HG02623 (cell line): ENCODE results near the gene SEMA3C.

Experiments used
- ATAC-seq: cut with Tn5 transposase; IDR thresholded peaks from one replicate; pipeline ENCODE4 v1.9.1; 2021; ENCODE audit warnings: moderate library complexity; ENCODE audit not compliant: unreplicated experiment

The SEMA3C gene

GRCh38 chr7:80858141-80858903 is 60.5 kb downstream of the SEMA3C start:
- no peak for ATAC-seq

- no peak for ATAC-seq
Observed at GRCh38 chr7:80856769-80857168, 62.1 kb downstream of the SEMA3C start.

DNA sequence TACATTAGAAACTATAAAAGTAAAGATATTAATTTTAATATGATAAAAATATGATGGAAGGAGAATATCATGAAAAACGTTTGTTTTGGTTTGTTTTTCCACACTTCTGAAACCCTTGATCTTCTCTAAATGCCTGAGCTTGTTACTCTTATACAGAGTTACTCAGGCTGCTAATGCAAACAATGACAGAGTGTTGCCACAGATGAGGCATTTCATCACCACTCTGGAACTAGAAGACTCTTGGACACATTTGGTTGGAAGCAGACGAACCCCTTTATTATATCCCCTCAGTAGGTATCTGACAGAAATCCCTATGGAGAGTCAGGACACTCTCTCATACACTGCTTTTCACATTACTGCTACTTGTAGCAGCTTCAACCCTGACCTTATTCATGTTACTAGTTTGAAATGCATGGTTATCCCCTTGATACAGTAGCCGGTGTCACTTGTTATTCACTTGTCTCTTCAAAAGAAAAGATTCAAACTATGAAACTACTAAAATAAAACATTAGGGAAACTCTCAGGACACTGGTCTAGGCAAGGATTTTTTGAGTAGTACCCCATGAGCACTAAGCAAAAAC is 66.9 kb downstream of the SEMA3C start:
- ATAC-seq = no peak

GRCh38 chr7:80848841-80849240 is 70.0 kb downstream of the SEMA3C start:
- ATAC-seq = no peak

DNA sequence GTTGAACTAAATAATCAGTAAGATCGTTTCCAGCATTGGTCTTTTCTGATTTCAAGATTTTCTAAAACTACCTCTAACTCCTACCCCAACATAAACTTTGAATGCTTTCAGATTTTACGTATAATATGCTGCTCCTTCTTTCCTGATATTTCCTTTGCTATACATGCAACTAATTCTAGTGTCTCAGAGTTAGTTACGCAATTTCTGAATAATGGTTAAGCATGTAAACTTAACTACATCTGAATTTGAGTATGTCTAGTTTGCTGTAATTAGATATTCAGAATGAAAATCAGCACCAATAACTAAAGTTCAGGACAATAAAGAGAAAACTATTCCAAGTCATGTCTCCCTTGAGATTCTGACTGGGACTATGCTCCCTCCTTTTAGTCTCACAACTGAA is 71.0 kb downstream of the SEMA3C start:
- no peak for ATAC-seq

- no peak for ATAC-seq
Observed at GRCh38 chr7:80847027-80847426, 71.8 kb downstream of the SEMA3C start.

DNA sequence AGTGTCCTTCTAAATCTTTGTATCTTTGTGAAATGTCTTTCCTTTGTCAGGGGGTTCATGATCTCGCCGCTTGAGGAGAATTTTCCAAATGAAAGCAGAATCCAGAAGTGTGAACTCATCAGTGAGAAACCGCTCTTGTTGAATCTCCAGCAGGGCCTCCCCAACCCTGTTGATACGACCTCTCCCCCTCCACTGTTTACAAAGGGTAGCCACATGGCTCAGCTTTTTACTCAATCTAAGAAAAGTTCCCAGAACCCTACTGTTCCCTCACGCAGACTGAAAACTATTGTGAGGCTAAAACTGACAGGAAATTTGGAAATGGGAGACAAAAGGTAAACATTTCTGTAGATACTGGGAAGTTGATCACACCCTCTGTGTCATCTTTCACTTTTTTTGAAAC is 73.9 kb downstream of the SEMA3C start:
- ATAC-seq = no peak

- ATAC-seq = no peak
Observed at GRCh38 chr7:80843018-80843677, 75.7 kb downstream of the SEMA3C start.

- ATAC-seq = no peak
Observed at GRCh38 chr7:80842022-80842790, 76.6 kb downstream of the SEMA3C start.

DNA sequence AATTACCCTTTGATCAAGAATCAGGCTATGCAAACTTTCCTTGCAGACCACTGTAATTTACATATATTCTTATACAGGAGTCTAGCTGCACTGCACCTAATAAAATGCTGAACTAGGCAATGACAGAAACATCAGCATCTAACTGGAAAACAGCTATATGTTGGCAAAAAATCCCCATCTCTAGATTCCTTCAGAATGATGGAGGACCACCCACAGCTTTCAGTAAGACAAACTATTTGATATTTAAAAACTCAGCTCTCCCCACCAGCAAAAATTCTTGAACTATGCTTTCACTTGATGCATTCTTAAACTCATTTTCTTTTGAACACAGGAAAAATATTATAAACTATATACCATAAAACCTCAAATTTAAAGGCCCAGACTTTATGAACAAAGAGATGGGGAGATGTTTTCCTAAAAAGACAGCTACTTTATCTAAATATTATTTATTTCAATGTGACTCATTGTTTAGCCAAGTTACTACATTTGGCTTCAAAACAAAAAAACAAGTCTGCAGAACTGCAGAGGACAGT is 77.4 kb downstream of the SEMA3C start:
- ATAC-seq = no peak

- ATAC-seq = no peak
Observed at GRCh38 chr7:80840681-80841080, 78.2 kb downstream of the SEMA3C start.

DNA sequence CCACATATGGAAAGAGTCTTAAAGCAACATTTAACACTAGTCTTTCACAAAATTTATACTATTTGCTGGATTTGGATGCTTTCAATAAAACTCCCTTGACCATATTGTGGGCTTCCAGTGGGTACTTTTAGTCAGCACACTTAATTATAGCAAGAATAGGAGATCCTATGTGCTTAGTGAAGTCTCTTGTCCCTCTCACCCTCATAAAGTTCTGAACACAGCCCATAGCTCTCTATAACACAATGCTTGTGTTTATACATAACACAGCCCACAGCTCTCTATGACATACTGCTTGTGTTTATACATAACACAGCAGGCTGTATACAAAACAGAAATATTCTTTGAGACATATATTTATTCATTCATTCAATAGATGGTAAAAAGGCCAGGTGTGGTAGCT is 79.0 kb downstream of the SEMA3C start:
- ATAC-seq = no peak

DNA sequence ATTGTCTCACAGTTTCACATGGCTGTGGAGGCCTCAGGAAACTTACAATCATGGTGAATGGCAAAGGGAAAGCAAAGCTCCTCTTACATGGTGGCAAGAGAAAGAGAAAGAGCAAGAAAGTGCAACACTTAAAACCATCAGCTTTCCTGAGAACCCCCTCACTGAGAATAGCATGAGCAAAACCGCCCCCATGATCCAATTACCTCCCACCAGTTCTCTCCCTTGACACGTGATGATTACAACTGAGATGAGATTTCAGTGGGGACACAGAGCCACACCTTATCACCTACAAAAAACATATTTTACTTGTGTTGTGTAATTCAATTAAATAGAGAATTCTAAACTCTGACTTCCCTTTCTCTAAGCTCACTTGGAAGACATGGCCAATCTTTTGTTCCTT is 80.2 kb downstream of the SEMA3C start:
- ATAC-seq = no peak

GRCh38 chr7:80837345-80837744 is 81.5 kb downstream of the SEMA3C start:
- no peak for ATAC-seq

- ATAC-seq = no peak
Observed at GRCh38 chr7:80835251-80835650, 83.6 kb downstream of the SEMA3C start.

- no peak for ATAC-seq
Observed at GRCh38 chr7:80833289-80834268, 85.3 kb downstream of the SEMA3C start.

GRCh38 chr7:80832006-80832405 is 86.8 kb downstream of the SEMA3C start:
- no peak for ATAC-seq

DNA sequence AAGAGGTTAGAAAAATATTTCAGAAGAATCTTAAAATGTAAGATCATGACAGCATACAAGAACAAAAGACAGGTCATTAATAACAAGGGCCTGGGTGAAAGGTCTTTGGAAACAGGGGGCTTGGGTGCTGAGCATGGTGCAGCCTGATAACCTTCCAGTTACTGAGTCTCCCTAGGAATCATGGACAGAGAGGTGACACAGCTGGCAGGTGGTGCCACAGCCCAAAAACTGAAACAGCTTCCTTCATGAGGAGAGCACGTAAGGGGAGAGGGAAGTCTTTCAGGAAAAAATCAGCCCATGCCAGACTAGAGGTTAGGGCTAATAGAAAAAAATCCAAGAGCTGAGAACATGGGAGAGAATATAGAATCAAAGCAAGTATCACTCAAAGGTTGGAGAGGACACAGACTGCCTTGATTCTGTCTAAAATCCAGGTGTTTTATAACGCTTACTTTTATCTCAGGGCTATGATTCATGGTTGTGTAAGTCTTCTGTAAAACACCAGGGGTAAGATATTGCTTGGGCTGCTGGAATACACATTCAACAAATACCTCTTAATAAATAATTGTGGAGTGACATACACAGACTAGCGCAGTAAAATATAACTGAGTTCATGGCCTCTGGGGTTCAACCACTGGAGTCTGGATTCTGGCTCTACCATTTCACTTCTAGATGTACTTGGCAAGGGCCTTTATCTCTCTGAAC is 88.1 kb downstream of the SEMA3C start:
- ATAC-seq = no peak

GRCh38 chr7:80830010-80830409 is 88.8 kb downstream of the SEMA3C start:
- ATAC-seq = no peak
